ENCODE results near the gene NOL8.

DNA sequence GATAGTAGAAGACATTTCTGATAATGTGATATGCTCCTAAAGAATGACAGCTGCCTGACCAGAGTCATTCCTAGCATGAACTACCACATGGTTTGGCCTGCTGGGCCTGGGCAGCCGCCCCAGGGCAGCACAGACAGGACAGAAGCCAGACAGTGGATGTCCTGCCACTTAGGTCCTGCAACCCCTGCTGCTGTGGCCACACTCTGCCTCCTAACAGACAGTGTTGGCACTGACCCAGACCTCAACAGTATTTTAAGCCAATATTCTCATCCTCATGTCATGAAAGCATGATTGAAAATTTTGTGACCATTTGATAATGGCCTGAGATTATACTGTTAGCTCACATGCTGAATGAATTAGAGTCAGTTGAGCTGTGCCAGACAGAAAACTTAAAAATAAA, 16.4 kb upstream of the NOL8 start:
- TF ChIP-seq, protein P1, sequence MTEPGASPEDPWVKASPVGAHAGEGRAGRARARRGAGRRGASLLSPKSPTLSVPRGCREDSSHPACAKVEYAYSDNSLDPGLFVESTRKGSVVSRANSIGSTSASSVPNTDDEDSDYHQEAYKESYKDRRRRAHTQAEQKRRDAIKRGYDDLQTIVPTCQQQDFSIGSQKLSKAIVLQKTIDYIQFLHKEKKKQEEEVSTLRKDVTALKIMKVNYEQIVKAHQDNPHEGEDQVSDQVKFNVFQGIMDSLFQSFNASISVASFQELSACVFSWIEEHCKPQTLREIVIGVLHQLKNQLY (CRISPR knock-in tag; IDR thresholded peaks at IDR 0.05): no peak
- TF ChIP-seq, protein P2, sequence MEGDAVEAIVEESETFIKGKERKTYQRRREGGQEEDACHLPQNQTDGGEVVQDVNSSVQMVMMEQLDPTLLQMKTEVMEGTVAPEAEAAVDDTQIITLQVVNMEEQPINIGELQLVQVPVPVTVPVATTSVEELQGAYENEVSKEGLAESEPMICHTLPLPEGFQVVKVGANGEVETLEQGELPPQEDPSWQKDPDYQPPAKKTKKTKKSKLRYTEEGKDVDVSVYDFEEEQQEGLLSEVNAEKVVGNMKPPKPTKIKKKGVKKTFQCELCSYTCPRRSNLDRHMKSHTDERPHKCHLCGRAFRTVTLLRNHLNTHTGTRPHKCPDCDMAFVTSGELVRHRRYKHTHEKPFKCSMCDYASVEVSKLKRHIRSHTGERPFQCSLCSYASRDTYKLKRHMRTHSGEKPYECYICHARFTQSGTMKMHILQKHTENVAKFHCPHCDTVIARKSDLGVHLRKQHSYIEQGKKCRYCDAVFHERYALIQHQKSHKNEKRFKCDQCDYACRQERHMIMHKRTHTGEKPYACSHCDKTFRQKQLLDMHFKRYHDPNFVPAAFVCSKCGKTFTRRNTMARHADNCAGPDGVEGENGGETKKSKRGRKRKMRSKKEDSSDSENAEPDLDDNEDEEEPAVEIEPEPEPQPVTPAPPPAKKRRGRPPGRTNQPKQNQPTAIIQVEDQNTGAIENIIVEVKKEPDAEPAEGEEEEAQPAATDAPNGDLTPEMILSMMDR (IDR thresholded peaks at IDR 0.05): no peak
- TF ChIP-seq CBFB (CRISPR knock-in tag; IDR thresholded peaks at IDR 0.05; ENCODE audit: low read depth) (no peak), FOXJ3 (CRISPR knock-in tag; IDR thresholded peaks at IDR 0.05; ENCODE audit: borderline replicate concordance) (no peak), NR3C1 (CRISPR knock-in tag; conservative IDR thresholded peaks at IDR 0.05; ENCODE audit: low read depth) (no peak), TEAD1 (CRISPR knock-in tag; IDR thresholded peaks at IDR 0.05) (no peak), ZBTB21 (CRISPR knock-in tag; IDR thresholded peaks at IDR 0.05; ENCODE audit: borderline replicate concordance) (no peak)
- TF ChIP-seq, protein P3, sequence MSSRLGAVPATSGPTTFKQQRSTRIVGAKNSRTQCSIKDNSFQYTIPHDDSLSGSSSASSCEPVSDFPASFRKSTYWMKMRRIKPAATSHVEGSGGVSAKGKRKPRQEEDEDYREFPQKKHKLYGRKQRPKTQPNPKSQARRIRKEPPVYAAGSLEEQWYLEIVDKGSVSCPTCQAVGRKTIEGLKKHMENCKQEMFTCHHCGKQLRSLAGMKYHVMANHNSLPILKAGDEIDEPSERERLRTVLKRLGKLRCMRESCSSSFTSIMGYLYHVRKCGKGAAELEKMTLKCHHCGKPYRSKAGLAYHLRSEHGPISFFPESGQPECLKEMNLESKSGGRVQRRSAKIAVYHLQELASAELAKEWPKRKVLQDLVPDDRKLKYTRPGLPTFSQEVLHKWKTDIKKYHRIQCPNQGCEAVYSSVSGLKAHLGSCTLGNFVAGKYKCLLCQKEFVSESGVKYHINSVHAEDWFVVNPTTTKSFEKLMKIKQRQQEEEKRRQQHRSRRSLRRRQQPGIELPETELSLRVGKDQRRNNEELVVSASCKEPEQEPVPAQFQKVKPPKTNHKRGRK (CRISPR knock-in tag; IDR thresholded peaks at IDR 0.05; ENCODE audit: borderline replicate concordance): no peak
- TF ChIP-seq, protein P4, sequence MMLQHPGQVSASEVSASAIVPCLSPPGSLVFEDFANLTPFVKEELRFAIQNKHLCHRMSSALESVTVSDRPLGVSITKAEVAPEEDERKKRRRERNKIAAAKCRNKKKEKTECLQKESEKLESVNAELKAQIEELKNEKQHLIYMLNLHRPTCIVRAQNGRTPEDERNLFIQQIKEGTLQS (CRISPR knock-in tag; conservative IDR thresholded peaks at IDR 0.05): no peak
- TF ChIP-seq, protein P5, sequence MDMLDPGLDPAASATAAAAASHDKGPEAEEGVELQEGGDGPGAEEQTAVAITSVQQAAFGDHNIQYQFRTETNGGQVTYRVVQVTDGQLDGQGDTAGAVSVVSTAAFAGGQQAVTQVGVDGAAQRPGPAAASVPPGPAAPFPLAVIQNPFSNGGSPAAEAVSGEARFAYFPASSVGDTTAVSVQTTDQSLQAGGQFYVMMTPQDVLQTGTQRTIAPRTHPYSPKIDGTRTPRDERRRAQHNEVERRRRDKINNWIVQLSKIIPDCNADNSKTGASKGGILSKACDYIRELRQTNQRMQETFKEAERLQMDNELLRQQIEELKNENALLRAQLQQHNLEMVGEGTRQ (CRISPR knock-in tag; IDR thresholded peaks at IDR 0.05): no peak
- TF ChIP-seq, protein P6, sequence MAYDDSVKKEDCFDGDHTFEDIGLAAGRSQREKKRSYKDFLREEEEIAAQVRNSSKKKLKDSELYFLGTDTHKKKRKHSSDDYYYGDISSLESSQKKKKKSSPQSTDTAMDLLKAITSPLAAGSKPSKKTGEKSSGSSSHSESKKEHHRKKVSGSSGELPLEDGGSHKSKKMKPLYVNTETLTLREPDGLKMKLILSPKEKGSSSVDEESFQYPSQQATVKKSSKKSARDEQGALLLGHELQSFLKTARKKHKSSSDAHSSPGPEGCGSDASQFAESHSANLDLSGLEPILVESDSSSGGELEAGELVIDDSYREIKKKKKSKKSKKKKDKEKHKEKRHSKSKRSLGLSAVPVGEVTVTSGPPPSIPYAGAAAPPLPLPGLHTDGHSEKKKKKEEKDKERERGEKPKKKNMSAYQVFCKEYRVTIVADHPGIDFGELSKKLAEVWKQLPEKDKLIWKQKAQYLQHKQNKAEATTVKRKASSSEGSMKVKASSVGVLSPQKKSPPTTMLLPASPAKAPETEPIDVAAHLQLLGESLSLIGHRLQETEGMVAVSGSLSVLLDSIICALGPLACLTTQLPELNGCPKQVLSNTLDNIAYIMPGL (CRISPR knock-in tag; IDR thresholded peaks at IDR 0.05): no peak
- TF ChIP-seq, protein P7, sequence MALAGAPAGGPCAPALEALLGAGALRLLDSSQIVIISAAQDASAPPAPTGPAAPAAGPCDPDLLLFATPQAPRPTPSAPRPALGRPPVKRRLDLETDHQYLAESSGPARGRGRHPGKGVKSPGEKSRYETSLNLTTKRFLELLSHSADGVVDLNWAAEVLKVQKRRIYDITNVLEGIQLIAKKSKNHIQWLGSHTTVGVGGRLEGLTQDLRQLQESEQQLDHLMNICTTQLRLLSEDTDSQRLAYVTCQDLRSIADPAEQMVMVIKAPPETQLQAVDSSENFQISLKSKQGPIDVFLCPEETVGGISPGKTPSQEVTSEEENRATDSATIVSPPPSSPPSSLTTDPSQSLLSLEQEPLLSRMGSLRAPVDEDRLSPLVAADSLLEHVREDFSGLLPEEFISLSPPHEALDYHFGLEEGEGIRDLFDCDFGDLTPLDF (CRISPR knock-in tag; IDR thresholded peaks at IDR 0.05): no peak
